C4-2B (cell line): ENCODE measurements around the gene CELF6.

Experiments used
- CTCF ChIP-seq: fragments of 450-650 bp; conservative IDR thresholded peaks from 2 replicates; pipeline ENCODE4 v1.5.1; 2017; ENCODE audit warnings: mild to moderate bottlenecking
- ZFX ChIP-seq: fragments of 450-650 bp; IDR thresholded peaks from 2 replicates; pipeline ENCODE4 v1.6.1; 2017

GRCh38 chr15:72338148-72338547 is 18.2 kb upstream of the CELF6 start:
- no peak for TF ChIP-seq CTCF
- no peak for TF ChIP-seq ZFX
